ENCODE data around the gene HTR3B. TPM values are rescaled to one million over a fixed set of nuclear protein-coding genes. Genes with fewer than 3 reads are reported as not detected.
A peak's percentile ranks its signal among the peaks of the same experiment; 100 is the strongest.

The HTR3B gene
- total RNA-seq, 1 donor = not detected

DNA sequence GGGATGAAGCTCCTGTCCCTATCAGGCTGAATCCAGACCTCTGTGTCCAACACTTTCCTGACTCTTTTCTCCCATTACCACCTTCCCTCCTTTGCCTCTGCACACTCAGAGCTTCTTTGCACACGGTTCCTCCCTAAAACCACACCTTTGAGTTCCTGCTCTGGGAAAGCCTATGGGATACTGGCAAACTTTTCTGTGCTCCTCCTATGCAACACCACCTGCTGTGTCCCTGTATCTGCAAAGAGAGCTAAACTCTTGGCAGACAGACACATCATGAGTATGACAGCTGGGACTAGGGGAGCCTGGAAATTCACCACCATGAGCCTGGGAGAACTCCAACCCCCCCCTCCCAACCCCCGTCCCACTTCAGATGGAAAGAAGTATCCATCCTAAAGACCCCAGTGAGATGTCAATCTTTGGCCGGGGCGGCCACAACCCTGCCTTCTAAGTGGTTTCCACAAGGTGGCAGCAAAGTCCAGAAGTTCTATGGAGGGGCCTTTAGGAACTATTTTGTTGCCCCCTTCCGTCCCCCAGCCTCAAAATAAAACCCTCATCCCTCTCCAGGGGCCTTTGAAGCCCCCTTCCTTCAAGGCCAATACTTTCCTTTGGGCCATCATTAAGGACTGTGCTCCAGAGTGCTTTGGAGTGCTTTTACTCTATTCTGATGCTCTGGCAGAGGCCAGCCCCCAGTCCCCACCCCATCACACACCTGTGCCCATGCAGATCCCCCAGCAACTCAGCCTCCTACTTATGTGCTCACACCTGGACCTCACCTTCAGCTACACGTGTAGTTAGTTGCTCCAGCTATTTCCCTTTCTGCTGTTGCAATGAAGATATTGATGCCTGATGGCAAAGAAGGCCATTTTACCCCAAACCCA is 89.7 kb downstream of the HTR3B start:
- Histone ChIP-seq H3K27ac (ENCODE audit: low read depth, low read length) (no peak overlapping the region), H3K4me2 (ENCODE audit: insufficient read depth, low read length) (no peak overlapping the region), H3K36me3 (ENCODE audit: insufficient read depth, low read length) (no peaks in the 10 kb centered on the region), H3K4me1 (ENCODE audit: insufficient read depth, low read length) (no peaks in the 10 kb centered on the region), H3K4me3 (ENCODE audit: insufficient read depth, low read length) (no peak overlapping the region), H4K20me1 (ENCODE audit: insufficient read depth, low read length) (no peaks in the 10 kb centered on the region), H2AFZ (ENCODE audit: low read length) (no peak overlapping the region), H3K79me2 (ENCODE audit: insufficient read depth, low read length) (no peaks in the 10 kb centered on the region), H3K27me3 (ENCODE audit: insufficient read depth, low read length) (no peaks in the 10 kb centered on the region), H3K9me3 (ENCODE audit: low read depth, low read length) (no peaks in the 10 kb centered on the region)
- TF ChIP-seq CTCF (IDR thresholded peaks at IDR 0.05; ENCODE audit: extremely low read depth, low read depth, low read length) = peak; percentile 61
- DNase-seq (ENCODE audit: insufficient read length, low spot score, missing footprints) = no peak

Small RNA genes within 50 kb of the gene (small RNA-seq; reads per million reads assigned to genes)
- not detected for gene RNU6-1107P

Other genes starting within 250 kb of the HTR3B start
- 0.29 and 0.36 TPM in 2 replicates for gene TMPRSS5, start 198.5 kb upstream of the HTR3B start, total RNA-seq
- 17.7 and 20.6 TPM in 2 replicates for gene ZW10, start 131.1 kb upstream of the HTR3B start, total RNA-seq
- gene CLDN25, start 125.0 kb upstream of the HTR3B start, total RNA-seq = not detected in 2 replicates
- 21.8 and 31.5 TPM in 2 replicates for gene USP28, start 29.2 kb upstream of the HTR3B start, total RNA-seq
- not detected in 2 replicates for gene HTR3A, start 70.3 kb downstream of the HTR3B start, total RNA-seq
- gene ZBTB16, start 154.9 kb downstream of the HTR3B start, total RNA-seq = under 0.01 TPM in 1 of 2 replicates, not detected in the other

Measured in osteoblast (primary cell).